Spleen (tissue), 11 donors: ENCODE results near the gene SINHCAF. TPM values are rescaled to one million over a fixed set of nuclear protein-coding genes. Genes with fewer than 3 reads are reported as not detected.

Experiments
- DNase-seq: peaks from one replicate; pipeline ENCODE4 v3.0.0-alpha.2; 2020
- H3K27ac ChIP-seq, 8 donors: fragments of 200-600 bp; sonication (generic) in 7 of 8; 1 replicate in 4 of 8; 2 replicates in 4 of 8; pipeline versions ENCODE4 v1.5.0 to v1.8.0; 2016 to 2021; ENCODE audit warnings: inconsistent platforms in 4 of 8, mild to moderate bottlenecking in 4 of 8, moderate library complexity in 1 of 8
- H3K27me3 ChIP-seq, 7 donors: fragments of 200-600 bp; sonication (generic) in 6 of 7; replicated peaks in 1 of 7; 1 replicate in 4 of 7; 2 replicates in 3 of 7; pipeline versions ENCODE4 v1.5.0 to v1.8.0; 2016 to 2021; ENCODE audit warnings: inconsistent platforms in 3 of 7, mild to moderate bottlenecking in 1 of 7
- H3K36me3 ChIP-seq, 6 donors: fragments of 200-600 bp; sonication (generic) in 5 of 6; 1 replicate in 4 of 6; 2 replicates in 2 of 6; pipeline versions ENCODE4 v1.5.0 to v1.8.0; 2016 to 2021; ENCODE audit warnings: inconsistent platforms in 2 of 6
- H3K4me1 ChIP-seq, 6 donors: fragments of 200-600 bp; sonication (generic) in 5 of 6; 1 replicate in 3 of 6; 2 replicates in 3 of 6; pipeline versions ENCODE4 v1.5.0 to v1.8.0; 2016 to 2021; ENCODE audit warnings: inconsistent platforms in 3 of 6
- H3K4me3 ChIP-seq, 8 donors: fragments of 200-600 bp; sonication (generic) in 7 of 8; 1 replicate in 4 of 8; 2 replicates in 4 of 8; pipeline versions ENCODE4 v1.5.0 to v1.8.0; 2016 to 2021; ENCODE audit warnings: inconsistent platforms in 4 of 8, mild to moderate bottlenecking in 4 of 8, moderate library complexity in 2 of 8
- H3K9me3 ChIP-seq, 8 donors: fragments of 200-600 bp; sonication (generic) in 7 of 8; 1 replicate in 4 of 8; 2 replicates in 4 of 8; pipeline versions ENCODE4 v1.5.0 to v1.8.0; 2016 to 2021; ENCODE audit warnings: inconsistent platforms in 4 of 8
- CTCF ChIP-seq, 11 experiments: fragments of 200-600 bp in 7 of 11; fragments of 450-650 bp in 4 of 11; sonication (generic) in 4 of 11; IDR thresholded peaks in 8 of 11; conservative IDR thresholded peaks in 3 of 11; 1 replicate in 7 of 11; 2 replicates in 4 of 11; pipeline versions ENCODE4 v1.4.0 to v1.8.0; 2016 to 2021; ENCODE audit warnings: antibody characterized with exemption in 11 of 11, inconsistent platforms in 4 of 11, mild to moderate bottlenecking in 1 of 11
- POLR2A ChIP-seq, 3 donors: fragments of 450-650 bp; IDR thresholded peaks; one replicate each; pipeline ENCODE4 v1.5.1; 2017; ENCODE audit warnings: antibody characterized with exemption in 3 of 3, mild to moderate bottlenecking in 1 of 3
- POLR2AphosphoS5 ChIP-seq, 3 donors: sonication (generic); formaldehyde crosslinking; IDR thresholded peaks; one replicate each; pipeline ENCODE4 v1.5.1; 2017; ENCODE audit warnings: antibody characterized with exemption in 3 of 3
- WGBS, 5 donors: extraction: QIAGEN DNeasy Blood & Tissue Kit in 3 of 5; methylation state at CpG; one replicate each; pipeline versions ENCODE4 v1.1.5 to v1.1.7; 2013 to 2018; 5-methylcytosine and 5-hydroxymethylcytosine counted together
- intact Hi-C: fragments of 100-400 bp; cut with DNase I; formaldehyde crosslinking; loops from one replicate; pipeline ENCODE4 v1.15.0; 2023; ENCODE audit warnings: low total_unique reads
- polyA plus RNA-seq, 3 donors: library from polyadenylated mRNA; stranded (reverse); fragments of 200-250 nt; gene quantifications; one replicate each; pipeline ENCODE4 v1.2.1, GENCODE V29; 2013
- total RNA-seq, 7 donors: library from RNA; depleted of rRNA in 3 of 7; stranded (reverse); fragments of >200 nt in 3 of 7; fragmentation: NEBNext Ultra II Directional in 4 of 7; extraction: Animal tissue kit (Norgen Biotek cat#: 25700) in 4 of 7; gene quantifications; one replicate each; pipeline versions ENCODE4 v1.1.0 to v1.2.1, GENCODE V29; 2016 to 2021
- donor health status: healthy with polysubstance abuse.
- donor health status: DM: no; HTN: no; CAD: no; lungs with moderate emphysema.
- donor health status: DM: no; HTN: no; CAD: no.
- donor health status: Bipolar disorder and iron deficiency.
- donor health status: healthy.
- donor health status: DM: no; HTN: no; CAD: no.
- donor health status: DM: yes; HTN: yes; CAD: no.

Gene SINHCAF
- total and polyA plus RNA-seq, 10 donors = 28.4 to 121 (median 55.9) TPM

- WGBS, 5 donors = 92 to 100% (median 96%) methylated on average over 2 of the region's 2 CpGs
Observed at GRCh38 chr12:31261744-31262143, 64.2 kb downstream of the SINHCAF start.

GRCh38 chr12:31260840-31261239 is 65.1 kb downstream of the SINHCAF start:
- TF ChIP-seq POLR2AphosphoS5 (IDR thresholded peaks at IDR 0.05) (no peak), CTCF (IDR thresholded peaks at IDR 0.05 in 8 of 11, conservative IDR thresholded peaks at IDR 0.05 in 3 of 11) (no peak), POLR2A (IDR thresholded peaks at IDR 0.05) (no peak)
- no peak overlapping the region for H3K4me3 ChIP-seq
- no peaks in the 10 kb centered on the region for H3K36me3 ChIP-seq
- H3K9me3 ChIP-seq = no peaks in the 10 kb centered on the region
- H3K4me1 ChIP-seq = no peaks in the 10 kb centered on the region
- intact Hi-C loops = no loop called here
- H3K27ac ChIP-seq = no peak overlapping the region
- WGBS, 5 donors = 76 to 89% (median 78%) methylated on average over 2 of the region's 2 CpGs
- no peaks in the 10 kb centered on the region for H3K27me3 ChIP-seq
- DNase-seq = no peak

More at GRCh38 chr12:31261744-31262143, 64.2 kb downstream of the SINHCAF start:
- no peaks in the 10 kb centered on the region for H3K4me1 ChIP-seq
- no peak overlapping the region for H3K27ac ChIP-seq
- TF ChIP-seq CTCF (IDR thresholded peaks at IDR 0.05 in 8 of 11, conservative IDR thresholded peaks at IDR 0.05 in 3 of 11) (no peak), POLR2AphosphoS5 (IDR thresholded peaks at IDR 0.05) (no peak), POLR2A (IDR thresholded peaks at IDR 0.05) (no peak)
- intact Hi-C loops = no loop called here
- H3K27me3 ChIP-seq = no peaks in the 10 kb centered on the region
- no peak overlapping the region for H3K4me3 ChIP-seq
- DNase-seq = no peak
- H3K9me3 ChIP-seq = no peaks in the 10 kb centered on the region
- H3K36me3 ChIP-seq = no peaks in the 10 kb centered on the region

GRCh38 chr12:31259136-31259886 is 66.6 kb downstream of the SINHCAF start:
- no peaks in the 10 kb centered on the region for H3K9me3 ChIP-seq
- no peaks in the 10 kb centered on the region for H3K36me3 ChIP-seq
- H3K4me3 ChIP-seq = no peak overlapping the region
- no peaks in the 10 kb centered on the region for H3K4me1 ChIP-seq
- 94 to 96% (median 96%) methylated on average over 8 of the region's 8 CpGs for WGBS, 5 donors
- intact Hi-C loops = no loop called here
- no peak for DNase-seq
- no peak for TF ChIP-seq POLR2AphosphoS5 (IDR thresholded peaks at IDR 0.05)
- no peak for TF ChIP-seq POLR2A (IDR thresholded peaks at IDR 0.05)
- no peak for TF ChIP-seq CTCF (IDR thresholded peaks at IDR 0.05 in 8 of 11, conservative IDR thresholded peaks at IDR 0.05 in 3 of 11)
- H3K27ac ChIP-seq = no peak overlapping the region
- H3K27me3 ChIP-seq = no peaks in the 10 kb centered on the region

GRCh38 chr12:31257784-31258183 is 68.2 kb downstream of the SINHCAF start:
- Histone ChIP-seq H3K9me3 (no peaks in the 10 kb centered on the region), H3K4me3 (no peak overlapping the region), H3K4me1 (no peaks in the 10 kb centered on the region), H3K36me3 (no peaks in the 10 kb centered on the region), H3K27me3 (no peaks in the 10 kb centered on the region), H3K27ac (no peak overlapping the region)
- 63 to 80% (median 68%) methylated on average over 6 of the region's 6 CpGs for whole genome bisulfite sequencing, 5 donors
- intact Hi-C loops = no loop called here
- TF ChIP-seq POLR2AphosphoS5 (IDR thresholded peaks at IDR 0.05) (no peak), CTCF (IDR thresholded peaks at IDR 0.05 in 8 of 11, conservative IDR thresholded peaks at IDR 0.05 in 3 of 11) (no peak), POLR2A (IDR thresholded peaks at IDR 0.05) (no peak)
- no peak for DNase-seq
